ENCODE data around the gene HSPB7.
A peak's percentile ranks its signal among the peaks of the same experiment; 100 is the strongest.
"Not testable (repeated sequence)": the region's sequence is repeated elsewhere in the genome, so short reads cannot be mapped to it uniquely, and the experiment has no call there.

Gene HSPB7

GRCh38 chr1:16046842-16047241 lies 29.0 kb upstream of the HSPB7 start:
- DNase-seq (ENCODE audit: low read depth) = peak; percentile 35
- no peak overlapping the region for H3K4me3 ChIP-seq (ENCODE audit: low read length)
- TF ChIP-seq CTCF (conservative IDR thresholded peaks at IDR 0.05; ENCODE audit: low read length) = peak; percentile 30

GRCh38 chr1:16043950-16044349 lies 26.1 kb upstream of the HSPB7 start:
- no peak for TF ChIP-seq CTCF (conservative IDR thresholded peaks at IDR 0.05; ENCODE audit: low read length)
- H3K4me3 ChIP-seq (ENCODE audit: low read length) = no peak overlapping the region
- DNase-seq (ENCODE audit: low read depth) = no peak

- no peak for DNase-seq (ENCODE audit: low read depth)
- TF ChIP-seq CTCF (conservative IDR thresholded peaks at IDR 0.05; ENCODE audit: low read length) = no peak
- no peak within 1 kb of the TSS for H3K4me3 ChIP-seq (ENCODE audit: low read length)
These were observed 25.7 kb upstream of the HSPB7 start, which contains the start of gene CLCNKB for GRCh38 chr1:16043521-16043920. CLCNKB (plus strand) TSS chr1:16043782; CDS start chr1:16044493, 711 bp downstream.

DNA sequence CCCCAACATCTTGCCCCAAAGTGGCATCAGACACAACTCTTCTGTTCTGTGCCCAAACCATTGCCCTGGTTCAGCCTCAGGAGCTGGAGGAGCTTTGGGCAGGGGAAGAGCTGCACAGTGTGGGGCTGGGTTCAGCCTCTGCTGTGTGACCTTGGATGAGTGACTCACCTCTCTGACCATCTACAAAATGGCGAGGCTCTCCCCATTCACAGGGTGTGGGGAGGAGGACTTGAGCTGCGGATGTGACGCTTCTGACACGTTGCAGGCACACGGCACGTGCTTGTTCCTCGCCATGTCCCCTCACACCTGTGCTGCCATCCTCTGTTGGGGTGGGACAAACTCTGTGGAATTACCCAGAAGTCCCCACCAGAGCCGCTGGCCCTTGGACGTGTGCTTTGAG lies 24.8 kb upstream of the HSPB7 start:
- H3K4me3 ChIP-seq (ENCODE audit: low read length); DNase-seq (ENCODE audit: low read depth): not testable (repeated sequence)

DNA sequence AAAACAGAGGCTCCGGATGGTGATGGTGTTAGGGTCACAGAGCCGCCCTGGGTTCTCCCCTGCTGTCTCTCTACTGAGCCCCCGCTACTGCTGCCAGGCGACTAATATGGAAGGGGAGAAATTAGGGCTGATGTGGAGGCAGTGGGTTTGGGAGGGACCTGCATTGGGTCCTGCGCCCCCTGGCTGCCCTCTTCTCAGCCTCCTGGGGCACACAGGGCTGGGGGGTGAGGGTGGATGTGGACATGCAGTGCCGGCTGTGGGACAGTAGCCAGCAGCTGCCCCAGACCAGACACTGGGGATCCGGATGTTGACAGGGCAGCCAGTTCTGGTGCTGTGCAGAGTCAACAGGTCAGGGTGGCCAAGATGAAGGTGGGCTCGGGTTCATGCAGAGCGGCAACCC lies 24.3 kb upstream of the HSPB7 start:
- DNase-seq (ENCODE audit: low read depth) = no peak
- no peak overlapping the region for H3K4me3 ChIP-seq (ENCODE audit: low read length)
- TF ChIP-seq CTCF (conservative IDR thresholded peaks at IDR 0.05; ENCODE audit: low read length) = no peak

DNA sequence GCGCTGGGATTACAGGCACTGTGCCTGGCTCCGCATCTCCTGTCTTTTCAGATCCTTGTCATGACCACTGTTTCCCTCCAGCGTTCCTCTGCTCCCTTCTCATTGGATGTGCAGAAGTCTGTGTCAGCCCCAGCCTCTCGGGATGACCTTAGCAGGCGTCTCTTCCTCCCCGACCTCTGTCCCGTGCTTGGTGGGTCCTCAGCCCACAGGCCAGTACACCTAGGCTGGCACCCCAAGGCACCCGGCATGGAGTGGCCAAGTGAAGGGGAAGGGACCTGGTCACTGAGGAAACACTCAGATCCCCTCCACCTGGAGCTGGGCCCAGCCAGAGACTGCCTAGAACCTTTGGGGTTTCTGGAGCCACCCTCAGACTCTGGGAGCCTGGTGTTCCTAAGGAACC lies 23.4 kb upstream of the HSPB7 start:
- no peak for TF ChIP-seq CTCF (conservative IDR thresholded peaks at IDR 0.05; ENCODE audit: low read length)
- no peak overlapping the region for H3K4me3 ChIP-seq (ENCODE audit: low read length)
- no peak for DNase-seq (ENCODE audit: low read depth)

DNA sequence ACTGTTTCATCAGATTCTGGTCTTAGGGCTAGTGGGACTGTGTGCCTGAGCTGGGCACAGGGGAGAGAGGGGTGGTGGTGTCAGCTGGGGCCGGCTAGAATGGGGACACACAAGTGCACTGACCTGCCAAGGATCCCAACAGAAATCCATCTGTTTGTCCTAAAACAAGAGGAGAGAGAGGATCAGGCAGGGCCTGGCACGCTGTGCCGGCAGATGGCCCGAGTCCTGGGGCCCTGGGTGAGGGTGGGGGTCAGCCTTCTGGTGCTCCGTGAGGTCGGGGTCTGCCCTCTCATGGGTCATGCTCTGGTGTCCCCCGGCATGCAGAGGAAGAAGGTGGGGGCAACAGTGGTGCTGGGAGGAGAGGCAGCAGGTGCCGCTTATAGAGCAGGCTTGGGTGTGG lies 22.0 kb upstream of the HSPB7 start:
- DNase-seq (ENCODE audit: low read depth); H3K4me3 ChIP-seq (ENCODE audit: low read length): not testable (repeated sequence)

DNA sequence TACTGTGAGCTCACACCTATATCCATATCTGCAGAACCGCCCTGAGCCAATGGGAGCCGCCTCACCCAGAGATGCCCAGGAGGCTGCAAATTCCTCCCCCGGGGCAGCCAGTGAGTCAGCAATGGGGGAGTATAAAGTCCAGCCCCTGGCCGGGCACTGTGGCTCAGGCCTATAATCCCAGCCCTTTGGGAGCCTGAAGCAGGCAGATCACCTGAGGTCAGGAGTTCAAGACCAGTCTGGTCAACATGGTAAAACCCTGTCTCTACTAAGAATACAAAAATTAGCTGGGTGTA lies 20.7 kb upstream of the HSPB7 start:
- no peak for TF ChIP-seq CTCF (conservative IDR thresholded peaks at IDR 0.05; ENCODE audit: low read length)
- no peak overlapping the region for H3K4me3 ChIP-seq (ENCODE audit: low read length)
- no peak for DNase-seq (ENCODE audit: low read depth)

DNA sequence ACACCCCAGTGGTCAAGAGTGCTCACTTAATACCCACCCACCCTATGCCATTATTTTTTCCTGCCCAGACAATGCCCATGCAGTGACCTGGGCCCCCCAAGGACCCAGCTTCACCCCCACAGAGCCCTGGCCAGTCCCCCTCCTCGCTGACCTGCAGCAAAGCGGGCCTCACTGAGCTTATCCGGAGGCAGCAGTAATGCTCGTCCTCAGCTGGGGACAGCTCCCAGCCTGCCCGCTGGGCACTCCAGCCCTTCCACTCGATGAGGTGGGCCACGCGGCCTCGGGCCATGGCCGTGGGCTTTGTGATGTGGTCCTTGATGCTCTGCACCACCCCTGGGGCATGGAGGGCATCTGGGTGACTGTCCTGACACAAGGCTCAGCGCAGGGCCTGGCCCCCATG lies 18.6 kb upstream of the HSPB7 start:
- DNase-seq (ENCODE audit: low read depth); H3K4me3 ChIP-seq (ENCODE audit: low read length): not testable (repeated sequence)

- not testable (repeated sequence) for H3K4me3 ChIP-seq (ENCODE audit: low read length); DNase-seq (ENCODE audit: low read depth)
These were observed 15.3 kb upstream of the HSPB7 start for GRCh38 chr1:16033103-16033632.

Measured in AG10803 (cell line).